ENCODE data around the gene XPR1. TPM values are rescaled to one million over a fixed set of nuclear protein-coding genes. Genes with fewer than 3 reads are reported as not detected.

XPR1 gene
- total and polyA plus RNA-seq, 7 donors: 3.7 to 19.1 (median 11.2) TPM

GRCh38 chr1:180886338-180886737, 254.5 kb downstream of the XPR1 start:
- Histone ChIP-seq H3K27ac (no peak overlapping the region), H3K27me3 (ENCODE audit: insufficient read depth in 3 of 3, low read length in 2 of 3) (no peaks in the 10 kb centered on the region), H3K36me3 (ENCODE audit: insufficient read depth in 1 of 2, low read depth in 1 of 2) (peaks cover 0 to 22% of the 10 kb centered on the region in 2 donors), H3K9me3 (no peaks in the 10 kb centered on the region), H3K4me1 (no peaks in the 10 kb centered on the region), H3K4me3 (no peak overlapping the region)
- WGBS, 3 donors: 95 to 99% (median 95%) methylated on average over 2 of the region's 2 CpGs
- DNase-seq (no peak), ATAC-seq (no peak)
- no peak for TF ChIP-seq CTCF (IDR thresholded peaks at IDR 0.05)
- intact Hi-C loops (cut with DNase I): loop anchor here in 1 of 2 donors (10.0 kb wide), 1 partner anchor 198 kb away; the partner anchor contains the start of gene IER5

GRCh38 chr1:180887841-180888240, 256.0 kb downstream of the XPR1 start:
- DNase-seq (no peak), ATAC-seq (no peak)
- intact Hi-C loops (cut with DNase I): loop anchor here in 1 of 2 donors (10.0 kb wide), 1 partner anchor 197 kb away; the partner anchor contains the start of gene IER5
- H3K27me3 ChIP-seq (ENCODE audit: insufficient read depth in 3 of 3, low read length in 2 of 3): no peaks in the 10 kb centered on the region
- WGBS, 3 donors: 95 to 98% (median 98%) methylated on average over 7 of the region's 7 CpGs
- no peak overlapping the region for H3K27ac ChIP-seq
- H3K4me1 ChIP-seq: no peaks in the 10 kb centered on the region
- TF ChIP-seq CTCF (IDR thresholded peaks at IDR 0.05): no peak
- H3K4me3 ChIP-seq: no peak overlapping the region
- H3K36me3 ChIP-seq (ENCODE audit: insufficient read depth in 1 of 2, low read depth in 1 of 2): peaks cover 0 to 22% of the 10 kb centered on the region in 2 donors
- no peaks in the 10 kb centered on the region for H3K9me3 ChIP-seq

- WGBS, 3 donors: 94 to 100% (median 96%) methylated on average over 1 of the region's 1 CpG
Observed at GRCh38 chr1:180888870-180889269, 257.0 kb downstream of the XPR1 start.

GRCh38 chr1:180889325-180889724, 257.5 kb downstream of the XPR1 start:
- Histone ChIP-seq H3K36me3 (ENCODE audit: insufficient read depth in 1 of 2, low read depth in 1 of 2) (peaks cover 0 to 14% of the 10 kb centered on the region in 2 donors), H3K9me3 (no peaks in the 10 kb centered on the region), H3K27ac (no peak overlapping the region), H3K27me3 (ENCODE audit: insufficient read depth in 3 of 3, low read length in 2 of 3) (no peaks in the 10 kb centered on the region), H3K4me3 (no peak overlapping the region), H3K4me1 (no peaks in the 10 kb centered on the region)
- ATAC-seq (no peak), DNase-seq (no peak)
- intact Hi-C loops (cut with DNase I): loop anchor here in 1 of 2 donors (10.0 kb wide), 1 partner anchor 195 kb away; the partner anchor contains the start of gene IER5
- no peak for TF ChIP-seq CTCF (IDR thresholded peaks at IDR 0.05)
- WGBS, 3 donors: 74 to 84% (median 75%) methylated on average over 2 of the region's 2 CpGs

More at GRCh38 chr1:180888870-180889269, 257.0 kb downstream of the XPR1 start:
- DNase-seq (no peak), ATAC-seq (no peak)
- H3K27ac ChIP-seq: no peak overlapping the region
- no peaks in the 10 kb centered on the region for H3K27me3 ChIP-seq (ENCODE audit: insufficient read depth in 3 of 3, low read length in 2 of 3)
- no peak for TF ChIP-seq CTCF (IDR thresholded peaks at IDR 0.05)
- intact Hi-C loops (cut with DNase I): loop anchor here in 1 of 2 donors (10.0 kb wide), 1 partner anchor 196 kb away; the partner anchor contains the start of gene IER5
- H3K9me3 ChIP-seq: no peaks in the 10 kb centered on the region
- no peaks in the 10 kb centered on the region for H3K4me1 ChIP-seq
- peaks cover 0 to 19% of the 10 kb centered on the region in 2 donors for H3K36me3 ChIP-seq (ENCODE audit: insufficient read depth in 1 of 2, low read depth in 1 of 2)
- no peak overlapping the region for H3K4me3 ChIP-seq

- no peaks in the 10 kb centered on the region for H3K4me1 ChIP-seq
- DNase-seq (no peak), ATAC-seq (no peak)
- no peaks in the 10 kb centered on the region for H3K9me3 ChIP-seq
- intact Hi-C loops (cut with DNase I): no loop called here
- WGBS, 3 donors: 67 to 74% (median 68%) methylated on average over 5 of the region's 5 CpGs
- H3K27me3 ChIP-seq (ENCODE audit: insufficient read depth in 3 of 3, low read length in 2 of 3): no peaks in the 10 kb centered on the region
- H3K27ac ChIP-seq: no peak overlapping the region
- TF ChIP-seq CTCF (IDR thresholded peaks at IDR 0.05): no peak
- H3K4me3 ChIP-seq: no peak overlapping the region
- peaks cover 0 to 5% of the 10 kb centered on the region in 2 donors for H3K36me3 ChIP-seq (ENCODE audit: insufficient read depth in 1 of 2, low read depth in 1 of 2)
Observed at GRCh38 chr1:180892272-180892671, 260.4 kb downstream of the XPR1 start.

Data from psoas muscle (tissue), 8 donors.